PC-9 (cell line): ENCODE results near the gene PSMA7. TPM values are rescaled to one million over a fixed set of nuclear protein-coding genes. Genes with fewer than 3 reads are reported as not detected.

Experiments used
- BruUV-seq: library from RNA; stranded (reverse); fragments of 400-500 nt; replicated peaks from 2 replicates; lab custom pipeline; 2021; lab: Mats Ljungman, UMichigan
- CTCF ChIA-PET: fragments of 300-600 bp; sonication (Branson Sonifier 250); formaldehyde crosslinking; loops from one replicate; lab custom pipeline; 2022; ENCODE audit warnings: antibody characterized with exemption; lab: Charles Lee
- POLR2A ChIA-PET: fragments of 300-600 bp; sonication (Branson Sonifier 250); formaldehyde crosslinking; loops from one replicate; lab custom pipeline; 2022; ENCODE audit warnings: antibody characterized with exemption; ENCODE audit not compliant: unreplicated experiment; lab: Charles Lee
- DNase-seq, 2 experiments: peaks; one replicate each; pipeline versions ENCODE4 v3.0.0 to v3.0.0-alpha.2; 2015 to 2022; ENCODE audit warnings: mixed read lengths in 1 of 2
- H2AFZ ChIP-seq: fragments of 200-600 bp; sonication (generic); 2 replicates; pipeline ENCODE4 v1.8.1; 2017; ENCODE audit warnings: antibody characterized with exemption
- H3F3A ChIP-seq: fragments of 200-600 bp; sonication (generic); 2 replicates; pipeline ENCODE4 v1.8.1; 2017; ENCODE audit warnings: antibody characterized with exemption, mild to moderate bottlenecking, low read depth; ENCODE audit not compliant: insufficient read depth
- H3K27ac ChIP-seq: fragments of 200-600 bp; sonication (generic); 2 replicates; pipeline ENCODE4 v1.6.1; 2016; ENCODE audit warnings: mixed run types
- H3K27me3 ChIP-seq: fragments of 200-600 bp; sonication (generic); 2 replicates; pipeline ENCODE4 v1.6.1; 2016; ENCODE audit warnings: low read depth, mixed run types; ENCODE audit not compliant: insufficient read depth
- H3K36me3 ChIP-seq: fragments of 200-600 bp; sonication (generic); 2 replicates; pipeline ENCODE4 v1.6.1; 2016; ENCODE audit warnings: low read depth, mixed run types
- H3K4me1 ChIP-seq: fragments of 200-600 bp; sonication (generic); replicated peaks from 2 replicates; pipeline ENCODE4 v1.6.1; 2016; ENCODE audit warnings: mixed run types; ENCODE audit not compliant: insufficient read depth
- H3K4me2 ChIP-seq: fragments of 200-600 bp; sonication (generic); 2 replicates; pipeline ENCODE4 v1.6.1; 2017; ENCODE audit warnings: mixed run types
- H3K4me3 ChIP-seq: fragments of 200-600 bp; sonication (generic); 2 replicates; pipeline ENCODE4 v1.6.1; 2016; ENCODE audit warnings: mixed run types
- H3K79me2 ChIP-seq: fragments of 200-600 bp; sonication (generic); 2 replicates; pipeline ENCODE4 v1.6.1; 2017; ENCODE audit warnings: low read depth, mixed run types
- H3K9me2 ChIP-seq: fragments of 200-600 bp; sonication (generic); 2 replicates; pipeline ENCODE4 v1.8.1; 2017; ENCODE audit warnings: mild to moderate bottlenecking; ENCODE audit not compliant: insufficient read depth
- H3K9me3 ChIP-seq: fragments of 200-600 bp; sonication (generic); 2 replicates; pipeline ENCODE4 v1.8.1; 2016; ENCODE audit warnings: low read depth; ENCODE audit not compliant: insufficient read depth
- H4K20me1 ChIP-seq: fragments of 200-600 bp; sonication (generic); 2 replicates; pipeline ENCODE4 v1.8.1; 2017; ENCODE audit not compliant: insufficient read depth
- EZH2 ChIP-seq: fragments of 200-600 bp; sonication (generic); IDR thresholded peaks from 2 replicates; pipeline ENCODE4 v1.8.0; 2017; ENCODE audit warnings: antibody characterized with exemption, low read depth
- intact Hi-C: fragments of 100-400 bp; cut with micrococcal nuclease; formaldehyde crosslinking; loops from one replicate; pipeline ENCODE4 v1.10.0; 2022; ENCODE audit not compliant: unreplicated experiment
- total RNA-seq: library from RNA; stranded (reverse); gene quantifications from 2 replicates; pipeline ENCODE4 v1.2.3, GENCODE V29; 2021
- TF ChIP-seq, protein P1 (sequence below): fragments of 200-600 bp; sonication (generic); conservative IDR thresholded peaks from 2 replicates; pipeline ENCODE4 v1.6.1; 2017; ENCODE audit warnings: mixed run types, antibody characterized with exemption, mild to moderate bottlenecking, moderate library complexity

Gene PSMA7
- total RNA-seq, 1 experiment from 2014 or later: 391 TPM

DNA sequence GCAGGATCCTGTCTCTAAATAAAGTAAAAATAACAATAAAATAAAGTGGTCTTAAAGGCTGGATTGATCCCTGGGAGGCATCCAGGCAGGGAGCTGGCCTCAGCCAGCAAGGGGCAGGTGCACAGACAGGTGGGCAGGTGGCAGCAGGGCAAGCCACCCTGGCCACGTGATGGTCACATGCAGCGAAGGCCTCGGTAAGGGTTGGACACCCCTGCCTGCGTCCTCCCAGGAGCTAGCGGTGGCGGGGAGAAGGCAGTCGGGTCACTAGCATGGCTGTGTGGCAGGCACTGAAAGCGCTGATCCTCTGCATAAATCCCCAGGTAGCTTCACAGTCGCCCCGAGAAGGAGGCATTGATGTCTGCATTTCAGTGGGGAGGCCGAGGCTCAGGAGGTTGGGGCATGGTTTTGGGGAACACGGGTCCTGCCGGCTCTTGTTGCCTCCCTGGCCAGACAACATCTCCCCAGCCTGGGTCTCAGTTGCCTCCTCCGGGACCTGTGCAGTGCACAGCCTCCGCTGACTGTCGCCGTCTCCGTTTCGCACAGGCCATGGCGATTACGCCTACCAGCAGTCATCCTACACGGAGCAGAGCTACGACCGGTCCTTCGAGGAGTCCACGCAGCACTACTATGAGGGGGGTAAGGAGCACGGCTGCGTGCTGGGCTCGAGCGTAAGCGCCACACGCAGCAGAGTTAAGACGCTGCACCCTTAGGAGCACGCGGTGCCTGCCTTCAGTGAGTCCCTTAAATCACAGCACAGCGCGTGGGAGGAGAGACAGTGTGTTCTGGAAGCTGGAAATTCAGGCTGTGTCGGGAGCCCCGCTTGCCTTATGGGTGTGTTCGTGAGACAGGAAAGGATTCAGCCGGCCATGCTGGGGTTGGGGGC lies 21.9 kb upstream of the PSMA7 start:
- Histone ChIP-seq H2AFZ (no peak overlapping the region), H3K4me2 (no peak overlapping the region), H3K9me3 (no peaks in the 10 kb centered on the region), H3K27ac (no peak overlapping the region), H3K4me1 (peaks cover 6% of the 10 kb centered on the region; the same call in 1 of the 2 replicates), H3K36me3 (peaks cover 13% of the 10 kb centered on the region; the same call in 1 of the 2 replicates), H3F3A (peaks cover 4% of the 10 kb centered on the region), H3K9me2 (no peaks in the 10 kb centered on the region), H3K79me2 (peaks cover 5% of the 10 kb centered on the region; the same call in 1 of the 2 replicates), H3K27me3 (no peaks in the 10 kb centered on the region), H3K4me3 (no peak overlapping the region), H4K20me1 (peaks cover 19% of the 10 kb centered on the region; the same call in 1 of the 2 replicates)
- TF ChIP-seq, protein P1, sequence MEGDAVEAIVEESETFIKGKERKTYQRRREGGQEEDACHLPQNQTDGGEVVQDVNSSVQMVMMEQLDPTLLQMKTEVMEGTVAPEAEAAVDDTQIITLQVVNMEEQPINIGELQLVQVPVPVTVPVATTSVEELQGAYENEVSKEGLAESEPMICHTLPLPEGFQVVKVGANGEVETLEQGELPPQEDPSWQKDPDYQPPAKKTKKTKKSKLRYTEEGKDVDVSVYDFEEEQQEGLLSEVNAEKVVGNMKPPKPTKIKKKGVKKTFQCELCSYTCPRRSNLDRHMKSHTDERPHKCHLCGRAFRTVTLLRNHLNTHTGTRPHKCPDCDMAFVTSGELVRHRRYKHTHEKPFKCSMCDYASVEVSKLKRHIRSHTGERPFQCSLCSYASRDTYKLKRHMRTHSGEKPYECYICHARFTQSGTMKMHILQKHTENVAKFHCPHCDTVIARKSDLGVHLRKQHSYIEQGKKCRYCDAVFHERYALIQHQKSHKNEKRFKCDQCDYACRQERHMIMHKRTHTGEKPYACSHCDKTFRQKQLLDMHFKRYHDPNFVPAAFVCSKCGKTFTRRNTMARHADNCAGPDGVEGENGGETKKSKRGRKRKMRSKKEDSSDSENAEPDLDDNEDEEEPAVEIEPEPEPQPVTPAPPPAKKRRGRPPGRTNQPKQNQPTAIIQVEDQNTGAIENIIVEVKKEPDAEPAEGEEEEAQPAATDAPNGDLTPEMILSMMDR: no peak
- TF ChIP-seq EZH2: no peak
- ChIA-PET POLR2A (no interaction called here), CTCF (no interaction called here)
- no peak for DNase-seq
- intact Hi-C loops: no loop called here
- BruUV-seq: no TSS peak

DNA sequence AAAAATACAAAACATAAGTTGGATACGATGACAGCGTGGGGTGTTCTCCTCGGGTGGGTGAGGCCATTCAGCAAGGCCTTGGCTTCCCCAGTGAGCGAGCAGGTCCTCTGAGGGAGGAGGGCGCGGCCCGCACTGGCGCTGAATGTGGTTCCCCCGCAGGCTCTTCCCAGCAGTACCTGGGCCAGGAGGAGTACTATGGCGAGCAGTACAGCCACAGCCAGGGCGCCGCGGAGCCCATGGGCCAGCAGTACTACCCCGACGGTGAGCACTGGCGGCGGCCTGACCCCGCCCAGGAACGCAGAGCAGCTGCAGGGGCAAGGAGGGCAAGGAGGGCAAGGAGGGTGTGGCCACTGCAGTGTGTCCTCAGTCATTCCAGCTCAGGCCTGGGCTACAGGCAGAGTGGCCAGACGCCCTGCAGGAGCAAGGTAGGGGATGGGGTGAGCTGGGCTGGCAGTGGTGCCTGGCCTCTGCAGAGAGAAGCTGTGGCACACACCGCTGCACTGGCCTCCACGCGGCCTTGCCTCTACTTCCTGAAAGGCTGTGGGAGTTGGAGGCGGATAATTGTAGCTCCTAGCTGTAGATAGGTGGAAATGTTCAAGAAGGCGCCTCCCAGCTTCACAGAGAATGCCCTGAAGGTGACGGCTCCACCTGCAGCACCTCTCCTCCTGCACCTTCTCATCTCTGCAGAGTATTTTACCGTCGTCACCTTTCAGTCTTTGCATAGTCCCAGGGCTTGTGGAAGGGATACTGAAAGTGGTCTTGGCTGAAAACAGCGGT lies 21.0 kb upstream of the PSMA7 start:
- peaks cover 24% of the 10 kb centered on the region for H4K20me1 ChIP-seq
- peaks cover 13% of the 10 kb centered on the region for H3K4me1 ChIP-seq
- BruUV-seq: no TSS peak
- ChIA-PET CTCF (no interaction called here), POLR2A (no interaction called here)
- TF ChIP-seq, protein P1: no peak
- TF ChIP-seq EZH2: no peak
- no peak overlapping the region for H3K4me2 ChIP-seq
- H3K27me3 ChIP-seq: no peaks in the 10 kb centered on the region
- H3K36me3 ChIP-seq: peaks cover 13% of the 10 kb centered on the region; the same call in 1 of the 2 replicates
- DNase-seq: no peak
- no peaks in the 10 kb centered on the region for H3K9me3 ChIP-seq
- no peak overlapping the region for H3K4me3 ChIP-seq
- no peaks in the 10 kb centered on the region for H3K9me2 ChIP-seq
- H3K27ac ChIP-seq: no peak overlapping the region
- H2AFZ ChIP-seq: no peak overlapping the region
- peaks cover 5% of the 10 kb centered on the region; the same call in 1 of the 2 replicates for H3K79me2 ChIP-seq
- peaks cover 10% of the 10 kb centered on the region for H3F3A ChIP-seq
- intact Hi-C loops: no loop called here

DNA sequence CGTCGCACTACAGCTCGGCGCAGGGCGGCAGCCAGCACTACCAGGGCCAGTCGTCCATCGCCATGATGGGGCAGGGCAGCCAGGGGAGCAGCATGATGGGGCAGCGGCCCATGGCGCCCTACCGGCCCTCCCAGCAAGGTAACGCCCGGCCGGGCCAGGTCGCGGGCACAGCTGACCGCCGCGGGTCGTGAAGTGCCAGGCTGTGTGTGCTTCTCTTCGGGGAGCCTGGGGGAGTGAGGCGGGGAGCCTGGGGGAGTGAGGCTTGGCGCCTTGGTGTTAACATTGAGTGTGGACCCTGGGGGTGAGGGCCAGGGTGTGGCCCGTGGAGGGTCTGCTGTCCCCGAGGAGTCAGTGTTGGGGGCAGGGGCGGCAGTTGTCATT lies 20.3 kb upstream of the PSMA7 start:
- H3K4me2 ChIP-seq: no peak overlapping the region
- H3K79me2 ChIP-seq: peaks cover 8% of the 10 kb centered on the region; the same call in 1 of the 2 replicates
- H3K4me3 ChIP-seq: no peak overlapping the region
- ChIA-PET POLR2A (no interaction called here), CTCF (no interaction called here)
- intact Hi-C loops: no loop called here
- peaks cover 13% of the 10 kb centered on the region; the same call in 1 of the 2 replicates for H3K36me3 ChIP-seq
- no peak overlapping the region for H3K27ac ChIP-seq
- no peak for DNase-seq
- peaks cover 12% of the 10 kb centered on the region for H3F3A ChIP-seq
- peaks cover 16% of the 10 kb centered on the region for H3K4me1 ChIP-seq
- TF ChIP-seq, protein P1: no peak
- no peak for TF ChIP-seq EZH2
- BruUV-seq: no TSS peak
- no peaks in the 10 kb centered on the region for H3K9me3 ChIP-seq
- H3K9me2 ChIP-seq: no peaks in the 10 kb centered on the region
- H4K20me1 ChIP-seq: peaks cover 27% of the 10 kb centered on the region
- no peak overlapping the region for H2AFZ ChIP-seq
- no peaks in the 10 kb centered on the region for H3K27me3 ChIP-seq
